K562 (cell line): ENCODE results near the gene VRK3. TPM values are rescaled to one million over a fixed set of nuclear protein-coding genes. Genes with fewer than 3 reads are reported as not detected.

Experiments
- CXXC5 ChIP-seq: fragments of 250-450 bp; sonication (Bioruptor Pico); IDR thresholded peaks from 2 replicates; pipeline ENCODE4 v1.8.0; 2022; ENCODE audit warnings: inconsistent platforms, mild to moderate bottlenecking, moderate library complexity
- ETV6 ChIP-seq, 3 experiments: fragments of 150-350 bp in 1 of 3; sonication (generic) in 1 of 3; formaldehyde crosslinking in 1 of 3; IDR thresholded peaks; 2 replicates each; pipeline versions ENCODE4 v1.6.1 to v1.8.0; 2014 to 2022; ENCODE audit warnings: borderline replicate concordance in 2 of 3, low read depth in 2 of 3, antibody characterized with exemption in 1 of 3, low read length in 1 of 3, mild to moderate bottlenecking in 1 of 3, missing genetic modification reagents in 1 of 3
- FOXM1 ChIP-seq, 2 experiments: fragments of 450-650 bp in 1 of 2; sonication (generic) in 1 of 2; formaldehyde crosslinking in 1 of 2; IDR thresholded peaks; 2 replicates each; pipeline versions ENCODE4 v1.6.1 to v1.9.0; 2017 to 2022; ENCODE audit warnings: low read depth in 2 of 2, mild to moderate bottlenecking in 2 of 2, missing genetic modification reagents in 1 of 2, moderate library complexity in 1 of 2
- HNRNPLL ChIP-seq: fragments of 200-400 bp; formaldehyde crosslinking; IDR thresholded peaks from 2 replicates; pipeline ENCODE4 v1.6.1; 2017; ENCODE audit warnings: low read length, low read depth, mild to moderate bottlenecking; ENCODE audit not compliant: poor library complexity, severe bottlenecking
- MTA1 ChIP-seq: fragments of 450-650 bp; IDR thresholded peaks from 2 replicates; pipeline ENCODE4 v1.6.1; 2017; ENCODE audit warnings: borderline replicate concordance
- RFX7 ChIP-seq: fragments of 250-450 bp; sonication (Bioruptor Pico); IDR thresholded peaks from 2 replicates; pipeline ENCODE4 v1.5.1; 2021; ENCODE audit warnings: mild to moderate bottlenecking
- ZBTB33 ChIP-seq: sonication (generic); formaldehyde crosslinking; IDR thresholded peaks from 2 replicates; pipeline ENCODE4 v1.8.1; 2023; ENCODE audit warnings: mild to moderate bottlenecking, missing genetic modification reagents
- ZNF24 ChIP-seq: fragments of 450-650 bp; IDR thresholded peaks from 2 replicates; pipeline ENCODE4 v1.6.1; 2016
- polyA plus RNA-seq, 8 experiments: library from polyadenylated mRNA; depleted of rRNA in 4 of 8; stranded (reverse) in 5 of 8; unstranded in 3 of 8; fragments of >200 nt; fragmentation: Nextera tagmentation in 2 of 8; fragmentation: Illumina TruSeq in 1 of 8; extraction: Ambion mirVana in 2 of 8; extraction: Trizol in 1 of 8; gene quantifications; 2 replicates each; pipeline versions ENCODE4 v1.2.1 to v1.2.3, GENCODE V29; 2011 to 2014; ENCODE audit warnings: inconsistent platforms in 1 of 8, missing spikeins in 1 of 8
- total RNA-seq, 7 experiments: library from RNA; depleted of rRNA in 6 of 7; stranded (reverse); fragments of >200 nt in 6 of 7; fragmentation: Illumina TruSeq in 2 of 7; extraction: Trizol in 2 of 7; gene quantifications; 2 replicates each; pipeline versions ENCODE4 v1.2.1 to v1.2.3, GENCODE V29; 2011 to 2021; ENCODE audit warnings: low replicate concordance in 1 of 7
- TF ChIP-seq, protein P1 (sequence below): sonication (generic); formaldehyde crosslinking; IDR thresholded peaks from 2 replicates; pipeline ENCODE4 v1.8.0; 2022; ENCODE audit warnings: mild to moderate bottlenecking, low read depth, missing genetic modification reagents
- TF ChIP-seq, protein P2 (sequence below): fragments of 450-650 bp; conservative IDR thresholded peaks from 2 replicates; pipeline ENCODE4 v1.6.1; 2016; ENCODE audit warnings: missing genetic modification characterization, low read depth, mild to moderate bottlenecking, control low read depth, missing compliant biosample characterization

Gene VRK3
- total and polyA plus RNA-seq, 9 of the 15 experiments (the other 6 are each of a cell fraction or from before 2014, with no cell fraction given), result 25.6 to 94.3 (median 42.9) TPM

- TF ChIP-seq MTA1 (peak; percentile 76; the same call in 1 of the 2 replicates), ZBTB33 (CRISPR knock-in tag) (peak; percentile 77), ETV6 (IDR thresholded peaks at IDR 0.05; ENCODE audit: borderline replicate concordance in 1 of 2, low read depth in 2 of 2, low read length in 1 of 2) (no peak), ETV6 (CRISPR knock-in tag; IDR thresholded peaks at IDR 0.05; ENCODE audit: borderline replicate concordance) (peak; percentile 89; the same call in 1 of the 2 replicates), RFX7 (CRISPR knock-in tag) (no peak), ZNF24 (peak; percentile 58; the same call in 1 of the 2 replicates), FOXM1 (IDR thresholded peaks at IDR 0.05; ENCODE audit: low read depth) (no peak), FOXM1 (CRISPR knock-in tag; IDR thresholded peaks at IDR 0.05; ENCODE audit: low read depth) (0 out of 2 replicates have a peak, but pooled peaks have one; percentile 61), CXXC5 (CRISPR knock-in tag) (peak; percentile 97), HNRNPLL (no peak)
- TF ChIP-seq, protein P1, sequence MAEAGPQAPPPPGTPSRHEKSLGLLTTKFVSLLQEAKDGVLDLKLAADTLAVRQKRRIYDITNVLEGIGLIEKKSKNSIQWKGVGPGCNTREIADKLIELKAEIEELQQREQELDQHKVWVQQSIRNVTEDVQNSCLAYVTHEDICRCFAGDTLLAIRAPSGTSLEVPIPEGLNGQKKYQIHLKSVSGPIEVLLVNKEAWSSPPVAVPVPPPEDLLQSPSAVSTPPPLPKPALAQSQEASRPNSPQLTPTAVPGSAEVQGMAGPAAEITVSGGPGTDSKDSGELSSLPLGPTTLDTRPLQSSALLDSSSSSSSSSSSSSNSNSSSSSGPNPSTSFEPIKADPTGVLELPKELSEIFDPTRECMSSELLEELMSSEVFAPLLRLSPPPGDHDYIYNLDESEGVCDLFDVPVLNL, result peak; percentile 97
- TF ChIP-seq, protein P2, sequence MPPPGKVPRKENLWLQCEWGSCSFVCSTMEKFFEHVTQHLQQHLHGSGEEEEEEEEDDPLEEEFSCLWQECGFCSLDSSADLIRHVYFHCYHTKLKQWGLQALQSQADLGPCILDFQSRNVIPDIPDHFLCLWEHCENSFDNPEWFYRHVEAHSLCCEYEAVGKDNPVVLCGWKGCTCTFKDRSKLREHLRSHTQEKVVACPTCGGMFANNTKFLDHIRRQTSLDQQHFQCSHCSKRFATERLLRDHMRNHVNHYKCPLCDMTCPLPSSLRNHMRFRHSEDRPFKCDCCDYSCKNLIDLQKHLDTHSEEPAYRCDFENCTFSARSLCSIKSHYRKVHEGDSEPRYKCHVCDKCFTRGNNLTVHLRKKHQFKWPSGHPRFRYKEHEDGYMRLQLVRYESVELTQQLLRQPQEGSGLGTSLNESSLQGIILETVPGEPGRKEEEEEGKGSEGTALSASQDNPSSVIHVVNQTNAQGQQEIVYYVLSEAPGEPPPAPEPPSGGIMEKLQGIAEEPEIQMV (tag), result no peak
These were observed 800 bp upstream of the VRK3 start, which contains the start of gene ZNF473 (continued) for GRCh38 chr19:50025794-50026549.
